ENCODE measurements around the gene CHIC2.

- TF ChIP-seq POLR2A (IDR thresholded peaks at IDR 0.05; ENCODE audit: low read depth) (no peak), CTCF (IDR thresholded peaks at IDR 0.05) (no peak), POLR2AphosphoS5 (IDR thresholded peaks at IDR 0.05) (no peak)
Observed at GRCh38 chr4:54011201-54011600, 53.2 kb downstream of the CHIC2 start.
